Progenitor cell of endocrine pancreas (in vitro differentiated cells): ENCODE measurements around the gene EFNB3. TPM values are rescaled to one million over a fixed set of nuclear protein-coding genes. Genes with fewer than 3 reads are reported as not detected.

Experiments
- DNase-seq: peaks from one replicate; pipeline ENCODE4 v3.0.0; 2021; ENCODE audit warnings: low spot score; ENCODE audit not compliant: unreplicated experiment
- H3K27ac Mint-ChIP-seq: 2 replicates; pipeline ENCODE4 v1.8.0; 2021; ENCODE audit warnings: mild to moderate bottlenecking, moderate library complexity, mixed read lengths
- H3K27me3 Mint-ChIP-seq: 2 replicates; pipeline ENCODE4 v1.8.0; 2021; ENCODE audit warnings: mixed read lengths
- H3K36me3 Mint-ChIP-seq: 2 replicates; pipeline ENCODE4 v1.8.0; 2022; ENCODE audit warnings: mixed read lengths; ENCODE audit not compliant: insufficient read depth
- H3K4me1 Mint-ChIP-seq: 2 replicates; pipeline ENCODE4 v1.8.0; 2021; ENCODE audit warnings: low read depth, mixed read lengths
- H3K4me3 Mint-ChIP-seq: 2 replicates; pipeline ENCODE4 v1.8.0; 2021; ENCODE audit warnings: low read depth, mild to moderate bottlenecking, moderate library complexity, mixed read lengths
- H3K9me3 Mint-ChIP-seq: 2 replicates; pipeline ENCODE4 v1.8.0; 2021; ENCODE audit warnings: low read depth, mixed read lengths
- total RNA-seq: library from RNA; stranded (reverse); gene quantifications from 2 replicates; pipeline ENCODE4 v1.2.1, GENCODE V29; 2021
- TF ChIP-seq, protein P1 (sequence below): fragments of 200-600 bp; sonication (generic); IDR thresholded peaks from one replicate; pipeline ENCODE4 v1.5.0; 2021; ENCODE audit warnings: antibody characterized with exemption, mild to moderate bottlenecking; ENCODE audit not compliant: unreplicated experiment

EFNB3 gene
- total RNA-seq, 1 donor from 2014 or later, result 34.5 TPM

DNA sequence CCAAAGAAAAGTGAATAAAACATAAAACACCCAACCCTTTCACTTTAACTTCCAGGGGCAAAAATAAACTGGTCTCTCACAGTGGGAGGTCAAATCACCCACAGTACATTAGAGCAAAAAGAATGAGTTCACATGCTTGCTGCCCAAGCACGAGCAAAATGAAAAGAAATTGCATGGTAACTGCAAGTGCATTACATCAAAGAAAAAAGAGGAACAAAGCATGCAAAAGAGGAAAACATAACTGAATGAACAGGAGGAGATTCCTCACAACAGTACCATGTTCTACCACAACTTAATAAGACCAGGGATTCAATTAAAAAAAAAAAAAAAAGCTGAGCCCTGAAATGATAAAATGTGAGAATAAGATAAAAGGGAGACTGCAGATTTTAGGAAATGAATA is 24.8 kb downstream of the EFNB3 start:
- H3K27ac Mint-ChIP-seq, result no peak overlapping the region
- peaks cover 28% of the 10 kb centered on the region for H3K27me3 Mint-ChIP-seq
- no peaks in the 10 kb centered on the region for H3K9me3 Mint-ChIP-seq
- no peaks in the 10 kb centered on the region for H3K36me3 Mint-ChIP-seq
- no peak for DNase-seq
- H3K4me3 Mint-ChIP-seq, result no peak overlapping the region
- H3K4me1 Mint-ChIP-seq, result no peaks in the 10 kb centered on the region
- TF ChIP-seq, protein P1, sequence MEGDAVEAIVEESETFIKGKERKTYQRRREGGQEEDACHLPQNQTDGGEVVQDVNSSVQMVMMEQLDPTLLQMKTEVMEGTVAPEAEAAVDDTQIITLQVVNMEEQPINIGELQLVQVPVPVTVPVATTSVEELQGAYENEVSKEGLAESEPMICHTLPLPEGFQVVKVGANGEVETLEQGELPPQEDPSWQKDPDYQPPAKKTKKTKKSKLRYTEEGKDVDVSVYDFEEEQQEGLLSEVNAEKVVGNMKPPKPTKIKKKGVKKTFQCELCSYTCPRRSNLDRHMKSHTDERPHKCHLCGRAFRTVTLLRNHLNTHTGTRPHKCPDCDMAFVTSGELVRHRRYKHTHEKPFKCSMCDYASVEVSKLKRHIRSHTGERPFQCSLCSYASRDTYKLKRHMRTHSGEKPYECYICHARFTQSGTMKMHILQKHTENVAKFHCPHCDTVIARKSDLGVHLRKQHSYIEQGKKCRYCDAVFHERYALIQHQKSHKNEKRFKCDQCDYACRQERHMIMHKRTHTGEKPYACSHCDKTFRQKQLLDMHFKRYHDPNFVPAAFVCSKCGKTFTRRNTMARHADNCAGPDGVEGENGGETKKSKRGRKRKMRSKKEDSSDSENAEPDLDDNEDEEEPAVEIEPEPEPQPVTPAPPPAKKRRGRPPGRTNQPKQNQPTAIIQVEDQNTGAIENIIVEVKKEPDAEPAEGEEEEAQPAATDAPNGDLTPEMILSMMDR, result no peak

DNA sequence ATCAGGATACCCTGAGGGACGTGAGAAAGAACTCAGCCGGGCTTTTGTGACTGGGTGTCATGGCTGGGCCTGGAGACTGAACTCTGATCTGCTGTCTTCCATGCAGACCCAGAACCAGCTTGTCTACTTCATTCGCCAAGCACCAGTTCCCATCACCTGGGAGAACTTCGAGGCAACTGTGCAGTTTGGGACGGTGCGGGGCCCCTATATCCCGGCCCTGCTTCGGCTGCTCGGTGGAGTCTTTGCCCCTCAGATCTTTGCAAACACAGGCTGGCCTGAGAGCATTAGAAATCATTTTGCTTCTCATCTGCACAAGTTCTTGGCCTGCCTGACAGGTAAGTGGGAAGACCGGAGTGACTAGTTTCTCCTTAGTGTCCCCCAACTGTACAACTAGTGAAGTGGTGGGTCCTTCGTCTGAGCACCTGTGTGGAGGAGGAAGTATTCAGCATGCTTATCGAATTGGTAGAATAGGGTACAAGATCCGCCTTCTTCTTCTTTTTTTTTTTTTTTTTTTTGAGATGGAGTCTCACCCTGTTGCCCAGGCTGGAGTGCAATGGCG is 28.1 kb downstream of the EFNB3 start:
- no peaks in the 10 kb centered on the region for H3K9me3 Mint-ChIP-seq
- no peaks in the 10 kb centered on the region for H3K36me3 Mint-ChIP-seq
- H3K27me3 Mint-ChIP-seq, result peaks cover 46% of the 10 kb centered on the region
- DNase-seq, result no peak
- TF ChIP-seq, protein P1, result no peak
- no peak overlapping the region for H3K27ac Mint-ChIP-seq
- no peaks in the 10 kb centered on the region for H3K4me1 Mint-ChIP-seq
- no peak overlapping the region for H3K4me3 Mint-ChIP-seq

DNA sequence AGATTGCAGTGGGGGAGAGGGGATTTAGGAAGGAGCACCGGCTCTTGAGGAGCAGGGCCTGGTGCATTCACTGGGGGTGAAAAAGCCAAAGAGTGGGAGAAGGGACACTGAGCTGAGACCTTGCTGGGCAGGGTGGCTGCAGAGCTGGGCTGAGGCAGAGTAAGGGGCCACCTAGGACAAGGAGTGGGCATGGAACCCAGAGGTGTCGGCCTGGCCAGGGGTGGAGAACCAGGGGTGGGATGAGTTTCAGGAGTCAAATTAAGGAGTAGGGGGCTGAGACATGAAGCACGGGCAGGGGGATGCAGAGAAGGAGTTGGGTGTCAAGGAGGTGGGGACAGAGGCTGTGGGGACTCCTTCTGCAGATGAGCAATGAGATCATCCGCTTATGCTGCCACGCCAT is 32.6 kb downstream of the EFNB3 start:
- Mint-ChIP-seq H3K4me1 (no peaks in the 10 kb centered on the region), H3K36me3 (no peaks in the 10 kb centered on the region), H3K27ac (no peak overlapping the region), H3K27me3 (peaks cover 64% of the 10 kb centered on the region), H3K4me3 (no peak overlapping the region), H3K9me3 (no peaks in the 10 kb centered on the region)
- DNase-seq, result no peak
- TF ChIP-seq, protein P1, result no peak

DNA sequence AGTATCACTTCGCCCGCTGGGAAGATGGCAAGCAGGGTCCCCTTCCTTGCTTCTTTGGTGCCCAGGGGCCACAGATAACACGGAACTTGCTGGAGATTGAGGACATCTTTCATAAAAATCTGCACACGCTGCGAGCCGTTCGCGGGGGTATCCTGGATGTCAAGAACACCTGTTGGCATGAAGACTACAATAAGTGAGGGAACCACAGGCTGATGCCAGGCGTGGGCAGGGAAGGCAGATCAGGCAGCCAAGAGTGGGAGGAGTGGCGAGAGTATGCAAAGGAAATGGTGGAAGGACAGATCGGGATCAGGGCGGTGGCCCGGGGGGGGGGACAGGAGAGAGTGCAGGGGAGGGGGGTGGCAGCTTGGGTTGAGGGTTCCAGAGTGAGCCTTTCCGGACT is 34.7 kb downstream of the EFNB3 start:
- H3K36me3 Mint-ChIP-seq, result no peaks in the 10 kb centered on the region
- H3K27ac Mint-ChIP-seq, result no peak overlapping the region
- DNase-seq, result no peak
- no peaks in the 10 kb centered on the region for H3K9me3 Mint-ChIP-seq
- H3K27me3 Mint-ChIP-seq, result peaks cover 47% of the 10 kb centered on the region
- H3K4me3 Mint-ChIP-seq, result no peak overlapping the region
- H3K4me1 Mint-ChIP-seq, result peaks cover 2% of the 10 kb centered on the region
- TF ChIP-seq, protein P1, result no peak

DNA sequence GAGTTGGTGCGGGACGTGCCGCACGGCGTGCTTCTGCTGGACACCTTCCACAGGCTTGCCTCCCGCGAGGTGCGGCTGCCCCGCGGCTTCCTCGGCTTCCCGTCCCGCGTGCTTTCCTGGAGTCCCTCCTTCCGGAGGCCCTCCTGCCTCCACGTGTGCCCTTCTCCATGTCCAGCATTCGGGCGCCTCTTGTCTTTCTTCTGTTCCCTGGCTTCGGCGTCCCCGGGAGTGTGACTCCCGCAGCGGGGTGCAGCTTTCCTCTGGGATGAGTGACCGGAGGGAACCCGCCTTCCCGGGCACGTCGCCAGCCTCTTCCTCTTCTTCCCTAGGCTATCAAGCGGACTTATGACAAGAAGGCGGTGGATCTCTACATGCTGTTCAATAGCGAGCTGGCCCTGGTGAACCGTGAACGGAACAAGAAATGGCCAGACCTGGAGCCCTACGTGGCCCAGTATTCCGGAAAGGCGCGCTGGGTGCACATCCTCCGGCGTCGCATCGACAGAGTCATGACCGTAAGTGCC is 35.5 kb downstream of the EFNB3 start:
- no peak for DNase-seq
- H3K27me3 Mint-ChIP-seq, result peaks cover 46% of the 10 kb centered on the region
- no peaks in the 10 kb centered on the region for H3K9me3 Mint-ChIP-seq
- no peak overlapping the region for H3K4me3 Mint-ChIP-seq
- no peak overlapping the region for H3K27ac Mint-ChIP-seq
- H3K36me3 Mint-ChIP-seq, result no peaks in the 10 kb centered on the region
- TF ChIP-seq, protein P1, result no peak
- peaks cover 2% of the 10 kb centered on the region for H3K4me1 Mint-ChIP-seq
